Measurements from ENCODE around the gene TMEM140.
"Not testable (repeated sequence)": the region's sequence is repeated elsewhere in the genome, so short reads cannot be mapped to it uniquely, and the experiment has no call there.

TMEM140 gene

GRCh38 chr7:135147899-135148721, at the start of gene TMEM140:
Gene TMEM140, plus strand, starts transcription at chr7:135148072. Its CDS starts 16,370 bp downstream, at chr7:135164442.
- DNase-seq, result no peak

GRCh38 chr7:135098391-135098790, 49.5 kb upstream of the TMEM140 start:
- no peak for DNase-seq

GRCh38 chr7:135100856-135101255, 47.0 kb upstream of the TMEM140 start:
- DNase-seq, result no peak

GRCh38 chr7:135102372-135102771, 45.5 kb upstream of the TMEM140 start:
- DNase-seq, result no peak

- DNase-seq, result no peak
Measured at GRCh38 chr7:135109562-135109961, 38.3 kb upstream of the TMEM140 start.

- no peak for DNase-seq
Measured at GRCh38 chr7:135109976-135110375, 37.9 kb upstream of the TMEM140 start.

- DNase-seq, result no peak
Measured at GRCh38 chr7:135111379-135111778, 36.5 kb upstream of the TMEM140 start.

- no peak for DNase-seq
Measured at GRCh38 chr7:135114622-135115021, 33.2 kb upstream of the TMEM140 start.

GRCh38 chr7:135117096-135117495, 30.8 kb upstream of the TMEM140 start:
- DNase-seq, result no peak

GRCh38 chr7:135121868-135122267, 26.0 kb upstream of the TMEM140 start:
- DNase-seq, result no peak

GRCh38 chr7:135124631-135125030, 23.2 kb upstream of the TMEM140 start:
- DNase-seq, result not testable (repeated sequence)

- DNase-seq, result no peak
Measured at GRCh38 chr7:135128931-135129330, 18.9 kb upstream of the TMEM140 start.

GRCh38 chr7:135129579-135129978, 18.3 kb upstream of the TMEM140 start:
- no peak for DNase-seq

- no peak for DNase-seq
Measured at GRCh38 chr7:135143885-135144668, 3.8 kb upstream of the TMEM140 start.

GRCh38 chr7:135147341-135147898, 452 bp upstream of the TMEM140 start:
- no peak for DNase-seq

- no peak for DNase-seq
Measured at GRCh38 chr7:135150072-135150782, 2.4 kb downstream of the TMEM140 start.

- DNase-seq, result no peak
Measured at GRCh38 chr7:135151132-135151531, 3.3 kb downstream of the TMEM140 start.

- no peak for DNase-seq
Measured at GRCh38 chr7:135151533-135151932, 3.7 kb downstream of the TMEM140 start.

- DNase-seq, result no peak
Measured at GRCh38 chr7:135152442-135152841, 4.6 kb downstream of the TMEM140 start.

GRCh38 chr7:135154734-135155133, 6.9 kb downstream of the TMEM140 start:
- DNase-seq, result no peak

GRCh38 chr7:135156290-135156689, 8.4 kb downstream of the TMEM140 start:
- no peak for DNase-seq

GRCh38 chr7:135158141-135158655, 10.3 kb downstream of the TMEM140 start:
- DNase-seq, result no peak

- DNase-seq, result no peak
Measured at GRCh38 chr7:135158874-135159273, 11.0 kb downstream of the TMEM140 start.
